ENCODE measurements around the gene GLYATL3.

GRCh38 chr6:49499126-49499525, 597 bp upstream of the GLYATL3 start:
- TF ChIP-seq, protein P1, sequence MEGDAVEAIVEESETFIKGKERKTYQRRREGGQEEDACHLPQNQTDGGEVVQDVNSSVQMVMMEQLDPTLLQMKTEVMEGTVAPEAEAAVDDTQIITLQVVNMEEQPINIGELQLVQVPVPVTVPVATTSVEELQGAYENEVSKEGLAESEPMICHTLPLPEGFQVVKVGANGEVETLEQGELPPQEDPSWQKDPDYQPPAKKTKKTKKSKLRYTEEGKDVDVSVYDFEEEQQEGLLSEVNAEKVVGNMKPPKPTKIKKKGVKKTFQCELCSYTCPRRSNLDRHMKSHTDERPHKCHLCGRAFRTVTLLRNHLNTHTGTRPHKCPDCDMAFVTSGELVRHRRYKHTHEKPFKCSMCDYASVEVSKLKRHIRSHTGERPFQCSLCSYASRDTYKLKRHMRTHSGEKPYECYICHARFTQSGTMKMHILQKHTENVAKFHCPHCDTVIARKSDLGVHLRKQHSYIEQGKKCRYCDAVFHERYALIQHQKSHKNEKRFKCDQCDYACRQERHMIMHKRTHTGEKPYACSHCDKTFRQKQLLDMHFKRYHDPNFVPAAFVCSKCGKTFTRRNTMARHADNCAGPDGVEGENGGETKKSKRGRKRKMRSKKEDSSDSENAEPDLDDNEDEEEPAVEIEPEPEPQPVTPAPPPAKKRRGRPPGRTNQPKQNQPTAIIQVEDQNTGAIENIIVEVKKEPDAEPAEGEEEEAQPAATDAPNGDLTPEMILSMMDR (IDR thresholded peaks at IDR 0.05), result no peak
- TF ChIP-seq EP300 (IDR thresholded peaks at IDR 0.05), result no peak
